Measurements from ENCODE around the gene ELOVL5. TPM values are rescaled to one million over a fixed set of nuclear protein-coding genes. Genes with fewer than 3 reads are reported as not detected.

ELOVL5 gene
- total RNA-seq, 4 donors from 2014 or later: 58.4 to 97.0 (median 69.7) TPM

DNA sequence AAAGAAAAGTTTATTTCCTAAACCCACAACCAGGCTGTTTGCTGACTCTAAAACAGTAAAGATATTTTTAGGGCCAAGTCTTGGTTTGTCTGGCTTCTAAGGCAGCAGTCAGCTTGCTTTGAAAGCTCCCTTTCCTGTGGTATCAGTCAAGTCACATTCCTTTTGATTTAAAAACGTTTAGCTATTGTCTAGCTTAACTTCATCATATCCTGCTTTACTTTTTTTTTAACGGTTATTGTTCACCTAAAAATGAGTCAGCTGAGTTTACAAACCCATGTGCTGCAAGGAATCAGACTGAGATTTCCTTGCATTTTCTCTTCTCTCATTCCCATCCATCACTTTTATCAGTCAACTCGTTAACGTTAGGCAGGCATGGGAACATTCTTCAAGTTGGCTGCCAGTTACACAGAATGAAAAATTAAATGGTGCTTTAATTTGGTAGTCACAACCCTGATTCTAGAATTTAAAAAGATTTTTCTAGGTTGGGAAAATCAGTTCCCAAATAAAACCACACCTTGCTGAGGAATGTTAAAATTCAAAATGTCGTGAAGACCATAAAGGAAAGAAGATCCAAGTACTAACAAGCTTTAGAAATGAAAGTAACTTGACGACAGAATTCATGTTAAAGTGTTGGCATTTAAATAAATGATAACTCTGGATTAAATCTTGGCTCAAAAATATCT, 45.9 kb downstream of the ELOVL5 start:
- Histone ChIP-seq H3K4me3 (peak overlapping the region in 1 of 4 donors; percentile 7), H3K36me3 (no peaks in the 10 kb centered on the region), H3K27me3 (no peaks in the 10 kb centered on the region), H3K9me3 (no peaks in the 10 kb centered on the region), H3K27ac (peak overlapping the region in 3 of 4 donors; percentile 27 to 69 (median 60)), H3K4me1 (peaks cover 0 to 80% (median 42%) of the 10 kb centered on the region in 4 donors)
- WGBS, 2 donors: 34% methylated on average over 6 of the region's 6 CpGs
- no peak for DNase-seq (ENCODE audit: low spot score in 2 of 2)
- TF ChIP-seq, protein P1, sequence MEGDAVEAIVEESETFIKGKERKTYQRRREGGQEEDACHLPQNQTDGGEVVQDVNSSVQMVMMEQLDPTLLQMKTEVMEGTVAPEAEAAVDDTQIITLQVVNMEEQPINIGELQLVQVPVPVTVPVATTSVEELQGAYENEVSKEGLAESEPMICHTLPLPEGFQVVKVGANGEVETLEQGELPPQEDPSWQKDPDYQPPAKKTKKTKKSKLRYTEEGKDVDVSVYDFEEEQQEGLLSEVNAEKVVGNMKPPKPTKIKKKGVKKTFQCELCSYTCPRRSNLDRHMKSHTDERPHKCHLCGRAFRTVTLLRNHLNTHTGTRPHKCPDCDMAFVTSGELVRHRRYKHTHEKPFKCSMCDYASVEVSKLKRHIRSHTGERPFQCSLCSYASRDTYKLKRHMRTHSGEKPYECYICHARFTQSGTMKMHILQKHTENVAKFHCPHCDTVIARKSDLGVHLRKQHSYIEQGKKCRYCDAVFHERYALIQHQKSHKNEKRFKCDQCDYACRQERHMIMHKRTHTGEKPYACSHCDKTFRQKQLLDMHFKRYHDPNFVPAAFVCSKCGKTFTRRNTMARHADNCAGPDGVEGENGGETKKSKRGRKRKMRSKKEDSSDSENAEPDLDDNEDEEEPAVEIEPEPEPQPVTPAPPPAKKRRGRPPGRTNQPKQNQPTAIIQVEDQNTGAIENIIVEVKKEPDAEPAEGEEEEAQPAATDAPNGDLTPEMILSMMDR (IDR thresholded peaks at IDR 0.05): no peak
- TF ChIP-seq EP300 (IDR thresholded peaks at IDR 0.05): no peak
- no peak for TF ChIP-seq POLR2A (IDR thresholded peaks at IDR 0.05)

DNA sequence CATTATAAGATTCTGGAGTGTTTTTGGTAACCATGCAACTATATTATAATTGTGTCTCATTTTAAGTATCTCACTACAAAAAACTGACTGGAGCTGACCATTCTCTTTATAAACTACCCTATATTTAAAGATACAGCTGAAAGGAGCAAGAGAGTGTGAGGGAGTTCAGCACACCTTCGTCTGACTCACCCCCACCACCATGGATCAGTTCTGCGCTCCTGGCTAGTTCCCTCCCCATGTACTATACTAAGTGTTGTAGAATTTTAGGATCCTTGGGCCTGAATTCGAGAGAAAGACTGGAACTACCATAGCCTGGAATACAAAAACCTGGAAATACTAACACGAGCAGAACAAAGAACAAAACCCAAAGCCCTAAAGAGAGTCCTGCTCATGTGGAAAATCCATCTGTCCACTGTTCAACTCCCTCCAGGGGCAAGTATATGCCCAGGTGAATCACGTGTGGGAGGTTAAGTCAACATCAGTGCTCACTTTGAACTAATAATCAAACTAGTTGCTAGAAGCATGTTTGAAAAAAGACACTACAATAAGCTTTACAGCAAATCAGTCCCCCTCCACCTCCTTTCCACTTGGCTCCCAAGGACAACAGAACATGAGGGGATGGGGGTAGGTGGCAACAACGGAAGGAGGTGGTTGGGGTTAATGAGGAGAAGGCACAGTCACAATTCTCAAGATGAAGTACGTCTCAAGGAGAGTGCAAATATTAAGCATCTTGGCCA, 46.8 kb downstream of the ELOVL5 start:
- H3K27ac ChIP-seq: peak overlapping the region; percentile 0 to 69 (median 44)
- DNase-seq (ENCODE audit: low spot score in 2 of 2): no peak
- H3K4me1 ChIP-seq: peaks cover 0 to 71% (median 39%) of the 10 kb centered on the region in 4 donors
- no peaks in the 10 kb centered on the region for H3K9me3 ChIP-seq
- H3K4me3 ChIP-seq: no peak overlapping the region
- TF ChIP-seq POLR2A (IDR thresholded peaks at IDR 0.05) (no peak), EP300 (IDR thresholded peaks at IDR 0.05) (no peak)
- TF ChIP-seq, protein P1 (IDR thresholded peaks at IDR 0.05): no peak
- H3K27me3 ChIP-seq: no peaks in the 10 kb centered on the region
- no peaks in the 10 kb centered on the region for H3K36me3 ChIP-seq
- WGBS, 2 donors: 68 to 78% methylated on average over 7 of the region's 7 CpGs

DNA sequence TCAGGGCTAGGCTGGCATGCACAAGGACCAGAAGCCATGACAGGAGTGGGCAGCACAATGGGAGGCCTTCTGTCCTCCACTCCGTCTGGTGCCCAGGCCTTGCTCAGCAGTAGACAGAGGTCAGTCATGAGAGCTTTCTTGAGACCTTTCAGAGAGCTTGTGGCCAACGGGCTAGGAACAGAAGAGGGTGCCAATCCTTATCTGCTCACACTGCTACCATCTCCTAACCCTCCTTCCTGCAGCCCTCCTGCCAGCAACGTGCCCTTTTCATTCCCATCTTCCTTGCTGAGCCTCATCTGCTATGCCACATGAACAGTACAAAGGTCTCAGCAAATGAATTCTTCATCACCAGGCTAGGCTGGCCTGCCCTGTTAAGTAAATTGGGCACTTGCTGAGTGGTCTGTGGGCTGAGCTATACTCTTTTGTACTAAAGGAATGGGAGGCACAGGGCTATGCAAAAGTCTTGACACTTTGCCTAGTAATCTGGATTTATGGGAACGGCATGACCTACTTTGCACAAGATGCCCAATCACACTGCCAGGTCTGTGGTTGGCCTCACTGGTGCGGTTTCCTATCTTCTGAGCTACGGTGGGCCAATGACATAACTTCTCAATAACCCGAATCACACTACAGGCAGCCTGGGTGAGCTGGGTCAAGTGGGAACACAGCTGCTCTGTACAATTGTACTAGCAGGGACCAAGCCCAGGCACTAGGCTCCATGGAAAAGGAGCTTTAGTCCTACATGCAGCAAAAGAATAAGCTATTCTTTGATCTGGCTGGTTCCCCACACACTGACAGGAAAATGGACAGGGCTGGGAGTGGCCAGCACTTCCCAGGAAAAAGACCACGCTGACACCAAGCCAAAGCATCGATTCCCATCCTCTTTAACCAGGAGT, 47.8 kb downstream of the ELOVL5 start:
- H3K27ac ChIP-seq: peak overlapping the region in 3 of 4 donors; percentile 46 to 69 (median 60)
- no peak overlapping the region for H3K4me3 ChIP-seq
- H3K36me3 ChIP-seq: no peaks in the 10 kb centered on the region
- no peaks in the 10 kb centered on the region for H3K27me3 ChIP-seq
- H3K9me3 ChIP-seq: no peaks in the 10 kb centered on the region
- DNase-seq (ENCODE audit: low spot score in 2 of 2): no peak
- 28 to 29% methylated on average over 9 of the region's 9 CpGs for WGBS, 2 donors
- H3K4me1 ChIP-seq: peaks cover 0 to 64% (median 38%) of the 10 kb centered on the region in 4 donors
- peak in 1 of 2 donors; percentile 18 for TF ChIP-seq EP300 (IDR thresholded peaks at IDR 0.05)
- TF ChIP-seq, protein P1 (IDR thresholded peaks at IDR 0.05): no peak

DNA sequence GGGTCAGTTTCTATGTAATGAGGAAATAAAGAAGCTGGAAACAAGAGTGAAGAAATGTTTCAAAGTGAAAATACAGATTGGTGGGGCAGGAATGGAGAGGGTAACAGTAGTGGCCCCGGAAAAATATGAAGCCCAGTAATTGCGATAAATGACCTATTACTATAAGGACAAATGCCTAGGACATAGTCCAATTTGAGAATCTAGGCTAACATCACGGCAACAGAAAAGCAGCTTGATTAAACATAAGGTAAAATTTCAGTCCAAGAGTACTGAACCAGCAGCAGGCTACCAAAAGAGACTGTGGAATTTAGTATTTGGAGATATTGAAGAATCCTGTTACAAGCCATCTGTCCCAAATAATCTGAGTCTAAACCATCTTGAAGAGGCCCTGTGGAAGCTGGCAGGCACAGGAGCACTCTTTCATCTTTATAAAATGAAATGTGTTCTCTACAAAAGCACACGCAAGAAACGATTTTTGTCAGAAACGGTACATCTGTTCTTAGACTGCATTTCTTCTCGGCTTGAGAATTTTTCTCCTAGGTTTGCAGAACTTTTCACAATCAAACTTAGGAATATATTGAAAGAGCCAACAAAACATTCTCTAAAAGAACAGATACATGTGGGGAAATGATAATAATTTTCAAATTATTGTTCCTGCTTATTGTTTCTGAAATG, 49.3 kb downstream of the ELOVL5 start:
- H3K36me3 ChIP-seq: peaks cover 0 to 4% (median 0%) of the 10 kb centered on the region in 3 donors
- no peak overlapping the region for H3K4me3 ChIP-seq
- H3K27ac ChIP-seq: peak overlapping the region in 2 of 4 donors; percentile 26 to 69
- H3K27me3 ChIP-seq: no peaks in the 10 kb centered on the region
- 77 to 79% methylated on average over 7 of the region's 7 CpGs for WGBS, 2 donors
- no peaks in the 10 kb centered on the region for H3K9me3 ChIP-seq
- TF ChIP-seq EP300 (IDR thresholded peaks at IDR 0.05) (no peak), POLR2A (IDR thresholded peaks at IDR 0.05) (no peak)
- TF ChIP-seq, protein P1 (IDR thresholded peaks at IDR 0.05): no peak
- no peak for DNase-seq (ENCODE audit: low spot score in 2 of 2)
- peaks cover 0 to 64% (median 38%) of the 10 kb centered on the region in 4 donors for H3K4me1 ChIP-seq
